Left hindlimb (tissue), 1 donor: ENCODE results near the gene APOL4.
"Not testable (repeated sequence)": the region's sequence is repeated elsewhere in the genome, so short reads cannot be mapped to it uniquely, and the experiment has no call there.

ENCODE experiments used
- DNase-seq: peaks from one replicate; pipeline ENCODE4 v3.0.0-alpha.2; 2018

The APOL4 gene

GRCh38 chr22:36204632-36205015 is 3.0 kb upstream of the APOL4 start:
- no peak for DNase-seq

DNA sequence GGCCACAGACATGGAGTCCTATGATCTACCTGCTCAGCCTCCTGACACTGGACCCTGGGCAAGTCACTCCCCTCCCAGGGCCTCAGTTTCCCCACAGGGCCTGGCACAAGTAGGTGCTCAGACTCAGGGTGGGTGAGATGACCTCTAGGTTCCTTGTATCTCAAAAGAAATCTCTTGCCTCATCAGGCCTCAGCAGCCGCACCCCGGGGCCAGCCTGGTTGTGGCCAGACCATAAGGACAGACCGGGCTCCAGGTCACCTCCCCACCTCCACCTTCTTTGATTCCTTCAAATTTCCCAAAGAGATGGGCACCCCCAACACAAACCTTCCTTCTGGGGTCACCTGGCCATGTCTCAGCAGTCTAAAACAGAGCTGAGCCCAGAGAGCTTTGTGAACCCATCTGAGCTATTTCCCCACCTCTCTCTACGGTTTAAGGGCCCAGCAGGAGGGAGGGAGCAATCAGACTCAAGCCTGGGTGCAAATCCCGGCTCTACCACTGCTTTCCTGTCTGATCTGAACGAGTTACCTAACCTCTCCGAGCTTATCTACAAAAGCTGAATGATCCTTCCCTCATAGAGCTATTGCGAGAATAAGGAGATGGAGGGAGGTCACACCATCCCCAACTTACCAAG is 2.5 kb upstream of the APOL4 start:
- no peak for DNase-seq

GRCh38 chr22:36203441-36203840 is 1.8 kb upstream of the APOL4 start:
- not testable (repeated sequence) for DNase-seq

GRCh38 chr22:36202906-36203305 is 1.3 kb upstream of the APOL4 start:
- DNase-seq, result not testable (repeated sequence)

DNA sequence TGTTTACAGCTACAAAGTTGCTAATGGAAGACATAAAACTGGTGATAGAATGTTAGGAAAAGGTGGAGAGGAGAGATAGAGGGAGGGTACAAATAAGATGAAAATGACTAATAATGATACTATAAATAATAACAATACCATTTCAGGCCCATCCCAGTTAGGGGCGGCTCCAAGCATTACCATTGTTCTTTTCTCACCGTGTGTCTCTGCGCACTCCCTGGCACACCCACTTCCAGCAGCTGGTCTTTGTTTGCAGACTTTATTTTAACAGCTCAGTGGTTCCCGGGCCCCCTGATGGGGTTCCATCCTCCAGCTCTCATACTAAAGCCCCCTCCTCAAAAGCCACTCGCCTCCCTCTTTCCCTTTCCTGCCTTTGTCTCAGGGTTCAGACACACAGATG is 584 bp downstream of the APOL4 start:
- DNase-seq, result not testable (repeated sequence)

GRCh38 chr22:36199001-36199551 is 2.5 kb downstream of the APOL4 start:
- no peak for DNase-seq

DNA sequence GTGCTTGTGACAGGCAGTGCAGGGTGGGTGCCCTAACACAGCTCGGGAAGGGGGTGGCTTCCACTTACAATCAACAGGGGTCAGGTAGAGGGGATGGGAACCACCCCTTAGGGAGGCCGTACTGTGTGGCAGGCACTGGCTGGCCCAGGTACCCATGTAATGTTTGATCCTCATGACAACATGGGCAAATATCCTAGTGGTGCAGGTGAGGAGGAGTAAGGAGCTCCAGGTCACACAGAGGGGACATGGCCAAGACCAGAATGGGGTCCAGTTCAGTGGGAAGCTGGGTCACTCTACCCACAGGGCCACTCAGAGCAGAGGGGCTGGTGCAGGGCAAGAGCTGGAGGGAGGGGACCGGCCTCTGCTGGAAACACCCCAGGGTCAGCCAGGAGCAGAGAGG is 3.1 kb downstream of the APOL4 start:
- no peak for DNase-seq

GRCh38 chr22:36197514-36198146 is 4.0 kb downstream of the APOL4 start:
- DNase-seq, result peak; percentile 59

DNA sequence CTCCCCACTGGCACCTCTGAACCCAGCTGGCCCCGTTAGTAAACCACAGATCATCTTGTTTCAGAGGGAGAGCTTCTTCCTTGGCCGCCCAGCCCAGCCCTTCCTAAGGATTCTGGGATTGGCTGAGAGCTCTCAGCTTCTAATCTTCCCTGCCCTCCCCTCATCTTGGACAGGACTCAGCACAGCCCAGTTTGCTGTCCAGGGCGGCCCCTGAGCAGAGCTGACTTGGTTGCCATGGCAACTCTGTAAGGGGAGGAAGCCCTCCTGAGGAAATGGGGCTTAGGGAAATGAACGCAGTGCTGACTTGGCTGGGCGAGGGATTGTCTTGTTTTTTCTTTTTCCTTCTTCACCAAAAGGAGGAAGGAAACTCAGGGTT is 4.6 kb downstream of the APOL4 start:
- DNase-seq, result peak; percentile 62

- DNase-seq, result no peak
These were observed 5.2 kb downstream of the APOL4 start for GRCh38 chr22:36196254-36197064.

GRCh38 chr22:36194971-36195370 is 6.6 kb downstream of the APOL4 start:
- DNase-seq, result peak; percentile 61

GRCh38 chr22:36194385-36194784 is 7.2 kb downstream of the APOL4 start:
- DNase-seq, result no peak

- DNase-seq, result no peak
These were observed 8.0 kb downstream of the APOL4 start for GRCh38 chr22:36193577-36193976.

GRCh38 chr22:36193171-36193570 is 8.4 kb downstream of the APOL4 start:
- no peak for DNase-seq

- no peak for DNase-seq
These were observed 9.1 kb downstream of the APOL4 start for GRCh38 chr22:36192542-36192941.

GRCh38 chr22:36191106-36191836 is 10.3 kb downstream of the APOL4 start:
- peak; percentile 65 for DNase-seq

DNA sequence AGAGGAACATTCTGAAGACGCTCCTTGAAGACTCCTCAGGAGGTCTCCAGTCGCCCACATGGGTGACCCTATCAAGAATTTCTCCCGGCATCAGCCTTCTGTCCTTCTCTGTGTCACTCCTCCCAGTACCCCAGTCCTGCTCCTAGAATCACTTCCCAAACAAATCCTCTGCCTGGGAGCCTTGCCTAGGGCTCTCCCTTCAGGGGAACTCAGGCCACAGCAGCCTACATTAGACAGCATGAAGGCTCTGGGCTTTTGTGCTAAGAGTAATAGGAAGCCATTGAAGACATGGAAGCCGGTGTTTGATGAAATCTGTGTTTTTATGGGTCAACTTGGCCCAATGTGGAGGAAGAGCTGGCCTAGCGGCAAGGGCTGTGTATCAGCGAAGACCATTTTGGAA is 13.7 kb downstream of the APOL4 start:
- DNase-seq, result not testable (repeated sequence)

DNA sequence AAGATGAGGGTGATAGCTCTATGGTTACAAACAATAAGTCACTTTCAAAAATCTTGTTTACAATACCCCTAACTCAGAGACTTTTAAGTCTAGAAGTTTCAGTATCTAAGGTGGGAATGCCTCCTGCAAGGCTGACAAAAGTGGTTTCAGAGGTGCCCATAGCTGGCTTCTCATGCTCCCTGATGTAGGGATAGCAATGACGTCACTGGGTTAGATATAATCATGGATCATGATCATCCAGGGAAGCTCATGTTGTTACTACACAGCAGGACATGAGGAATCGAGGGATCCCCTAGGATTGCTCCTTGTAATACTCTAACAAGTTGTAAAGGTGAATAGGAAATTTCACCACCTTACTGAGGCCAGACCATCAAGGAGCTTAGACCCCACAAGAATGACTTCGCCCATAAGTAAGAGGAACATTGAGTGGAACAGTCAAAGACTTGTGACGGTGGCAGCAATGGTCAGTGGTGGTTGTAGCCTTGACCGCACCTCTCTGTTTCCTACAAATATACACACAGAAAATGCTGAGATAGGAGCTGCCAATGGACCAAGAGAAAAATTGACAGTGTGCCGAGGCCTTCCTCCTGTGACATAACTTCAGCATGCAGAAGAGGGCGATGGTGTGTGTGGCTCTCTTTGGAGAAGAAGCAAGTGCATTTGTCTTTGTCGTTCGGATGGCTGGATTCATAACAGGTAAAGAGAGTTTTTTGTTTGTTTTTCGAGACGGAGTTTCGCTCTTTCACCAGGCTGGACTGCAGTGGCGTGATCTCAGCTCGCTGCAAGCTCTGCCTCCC is 15.6 kb downstream of the APOL4 start:
- no peak for DNase-seq

DNA sequence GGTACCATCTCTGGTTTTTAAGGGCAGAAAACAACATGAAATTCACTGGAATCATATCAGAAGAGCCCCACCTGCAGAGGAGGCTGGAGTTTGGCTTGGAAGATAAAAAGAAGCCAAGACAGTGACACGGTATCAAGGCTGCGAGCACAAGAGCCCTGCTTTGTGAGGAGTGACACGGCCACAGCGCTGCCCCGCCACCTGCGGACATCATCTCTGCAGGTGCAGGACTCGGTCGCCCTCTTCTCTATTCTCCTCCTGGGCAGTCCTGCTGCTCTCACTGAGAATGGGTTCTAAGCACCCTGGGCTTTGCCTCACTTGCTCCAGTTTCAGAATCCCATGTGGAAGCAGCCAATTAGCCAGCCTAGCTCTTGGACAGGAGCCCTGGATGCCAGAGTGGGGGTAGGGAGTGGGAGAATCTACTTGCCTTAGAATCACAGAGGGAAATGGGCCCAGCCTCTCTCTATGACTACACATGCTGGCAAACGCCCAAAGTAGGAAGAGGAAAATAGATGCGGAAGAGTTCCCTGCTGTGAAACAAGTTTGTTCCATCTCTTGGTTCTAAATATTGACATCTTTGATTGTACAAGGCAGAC is 17.1 kb downstream of the APOL4 start:
- DNase-seq, result no peak

DNA sequence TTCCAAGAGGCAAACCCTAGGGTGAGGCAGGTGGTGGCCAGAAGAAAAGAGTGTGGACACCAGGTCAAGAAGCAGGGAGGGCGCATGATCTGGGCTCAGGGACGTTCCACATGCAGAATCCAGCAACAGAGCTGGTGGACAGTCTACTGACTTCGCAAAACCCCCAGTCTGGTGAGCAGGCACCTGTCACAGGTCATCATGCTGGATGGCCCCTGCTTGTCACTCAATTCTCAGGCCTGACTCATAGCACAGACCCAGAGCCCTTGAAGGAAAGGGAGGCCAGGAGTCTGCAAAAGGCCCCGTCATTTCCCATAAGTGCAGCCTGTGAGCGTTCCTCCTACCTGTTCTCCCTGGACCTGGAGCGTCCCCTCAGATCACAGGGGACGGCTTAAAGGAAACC is 18.2 kb downstream of the APOL4 start:
- DNase-seq, result no peak

- no peak for DNase-seq
These were observed 18.8 kb downstream of the APOL4 start for GRCh38 chr22:36182857-36183256.

DNA sequence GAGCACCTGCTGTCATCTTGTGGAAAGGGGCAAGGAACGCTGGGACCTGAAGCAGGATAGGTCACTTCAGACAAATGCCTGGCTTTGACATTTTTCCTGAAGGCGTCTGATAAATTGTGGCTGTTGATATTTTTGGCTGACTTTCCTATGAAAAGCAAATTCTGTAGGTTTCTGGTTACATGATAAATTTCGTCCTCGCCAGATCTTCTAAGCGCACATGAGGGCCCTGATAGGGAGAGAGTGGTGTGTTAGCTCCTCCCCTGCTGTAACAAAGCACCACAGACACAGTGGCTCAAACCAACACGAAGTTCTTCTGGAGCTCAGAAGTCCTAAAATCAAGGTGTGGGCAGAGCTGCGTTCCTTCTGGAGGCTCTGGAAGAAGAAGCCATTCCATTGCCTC is 19.6 kb downstream of the APOL4 start:
- no peak for DNase-seq
